HG02623 (cell line): Measurements from ENCODE around the gene PDP2.
A peak's percentile ranks its signal among the peaks of the same experiment; 100 is the strongest.
"Not testable (repeated sequence)": the region's sequence is repeated elsewhere in the genome, so short reads cannot be mapped to it uniquely, and the experiment has no call there.

Source experiments
- ATAC-seq: cut with Tn5 transposase; IDR thresholded peaks from one replicate; pipeline ENCODE4 v1.9.1; 2021; ENCODE audit warnings: moderate library complexity; ENCODE audit not compliant: unreplicated experiment

The PDP2 gene

DNA sequence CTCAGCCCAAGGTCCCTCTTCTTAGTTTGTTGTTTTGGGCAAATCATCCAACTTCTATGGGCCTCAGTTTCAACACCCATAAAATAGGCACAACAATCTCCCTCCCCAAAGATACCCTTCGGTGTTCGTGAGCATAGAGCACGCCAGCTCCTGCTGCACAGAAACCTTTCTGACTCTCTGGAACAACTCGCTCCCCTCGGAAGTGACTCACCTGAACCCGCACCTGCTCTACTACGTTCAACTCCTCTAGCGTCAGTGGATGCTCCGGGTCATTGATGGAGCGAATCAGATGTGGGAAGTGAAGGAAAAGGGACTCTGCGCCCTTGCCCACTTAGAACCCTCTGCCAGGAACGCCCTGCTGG lies 53.4 kb downstream of the PDP2 start:
- ATAC-seq, result no peak

DNA sequence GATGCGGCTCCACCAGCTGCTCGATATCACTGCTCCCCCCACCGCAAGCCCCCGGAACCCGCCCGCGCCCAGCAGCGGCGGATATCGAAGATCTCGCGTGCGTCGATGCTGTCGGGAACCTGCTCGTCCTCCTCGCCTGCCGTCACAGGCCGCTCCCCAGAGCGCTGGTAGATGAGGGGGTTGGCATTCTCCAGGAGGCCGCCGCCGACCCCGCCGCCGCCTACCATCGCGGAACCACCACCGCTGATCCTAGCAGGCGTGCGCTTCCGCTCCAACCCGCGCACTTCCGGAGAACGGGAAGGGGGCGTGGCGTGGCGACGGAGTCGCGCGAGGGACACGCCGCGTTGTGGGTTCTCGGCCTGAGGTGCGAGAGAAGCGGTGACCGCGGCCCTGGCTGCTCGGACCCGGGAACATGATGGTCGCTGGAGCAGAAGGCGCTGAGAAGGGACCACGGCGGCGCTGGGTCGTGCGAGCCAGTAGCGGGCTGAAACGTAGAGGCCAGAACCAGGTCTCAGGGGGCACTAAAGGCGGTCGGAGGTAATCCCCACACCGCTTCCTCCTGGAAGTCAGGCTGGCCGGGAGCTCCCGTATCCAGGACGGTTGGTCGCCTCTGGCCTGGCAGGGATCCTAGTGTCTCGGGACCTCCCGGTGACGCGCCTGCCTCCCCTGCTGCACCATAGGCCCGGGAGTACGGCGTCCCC lies 54.0 kb downstream of the PDP2 start, which contains the start of gene CIAO2B:
Gene CIAO2B, minus strand, starts transcription at position 265 of the 701 bp plus-strand sequence. Its CDS starts 38 bp downstream, at position 227.
- ATAC-seq, result peak; percentile 72

DNA sequence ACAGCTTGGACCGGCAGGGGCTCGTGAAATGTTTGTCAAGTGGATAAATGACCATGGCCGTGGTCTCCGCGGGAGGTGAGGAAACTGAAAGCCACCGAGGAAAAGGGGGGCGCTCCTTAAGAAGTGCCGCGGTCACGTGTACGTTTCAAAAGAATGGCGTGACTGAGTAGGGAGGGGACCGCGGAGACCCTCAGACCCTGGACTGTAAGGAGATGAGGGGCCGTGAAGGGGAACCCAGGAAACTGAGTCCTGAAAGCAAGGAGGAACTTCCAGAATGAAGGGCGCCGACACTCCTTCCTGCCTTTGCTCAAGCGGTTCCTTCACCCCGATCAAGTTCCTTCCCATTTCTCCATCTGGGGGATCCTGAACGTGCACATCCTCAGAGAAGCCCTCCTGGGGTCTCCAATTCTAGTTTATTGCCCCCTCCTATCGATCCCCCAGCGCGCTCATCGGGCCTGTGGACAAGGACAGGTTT lies 54.6 kb downstream of the PDP2 start:
- ATAC-seq, result not testable (repeated sequence)

DNA sequence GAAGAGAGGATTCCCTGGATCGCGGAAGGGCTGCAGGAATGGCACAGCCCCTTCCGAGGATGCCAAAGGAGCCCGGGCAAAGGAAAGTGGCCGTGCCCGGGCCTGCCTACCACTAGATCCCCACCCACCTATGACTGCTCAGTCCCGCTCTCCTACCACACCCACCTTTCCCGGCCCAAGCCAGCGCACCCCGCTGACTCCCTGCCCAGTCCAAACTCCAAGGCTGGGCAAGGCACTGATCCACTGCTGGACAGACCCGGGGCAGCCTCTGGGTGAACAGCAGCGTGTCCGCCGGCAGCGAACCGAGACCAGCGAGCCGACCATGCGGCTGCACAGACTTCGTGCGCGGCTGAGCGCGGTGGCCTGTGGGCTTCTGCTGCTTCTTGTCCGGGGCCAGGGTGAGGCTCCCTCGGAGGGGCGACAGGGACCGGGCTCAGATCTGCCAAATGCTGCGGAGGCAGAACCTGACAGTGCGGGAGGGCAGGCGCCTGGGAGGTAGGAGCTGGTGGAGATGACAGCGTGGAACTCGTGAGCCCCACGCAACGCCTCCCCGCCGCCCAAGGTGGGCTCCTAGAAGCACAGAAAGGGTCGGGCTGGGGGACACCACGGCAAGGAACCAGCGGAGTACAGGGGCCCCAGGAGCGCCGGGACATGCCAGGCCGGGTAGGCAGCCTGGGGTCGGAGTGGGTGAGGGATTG lies 55.1 kb downstream of the PDP2 start, which contains the start of gene CES2:
Gene CES2, plus strand, starts transcription at position 203 of the 698 bp plus-strand sequence. Its CDS starts 120 bp downstream, at position 323.
- no peak for ATAC-seq

DNA sequence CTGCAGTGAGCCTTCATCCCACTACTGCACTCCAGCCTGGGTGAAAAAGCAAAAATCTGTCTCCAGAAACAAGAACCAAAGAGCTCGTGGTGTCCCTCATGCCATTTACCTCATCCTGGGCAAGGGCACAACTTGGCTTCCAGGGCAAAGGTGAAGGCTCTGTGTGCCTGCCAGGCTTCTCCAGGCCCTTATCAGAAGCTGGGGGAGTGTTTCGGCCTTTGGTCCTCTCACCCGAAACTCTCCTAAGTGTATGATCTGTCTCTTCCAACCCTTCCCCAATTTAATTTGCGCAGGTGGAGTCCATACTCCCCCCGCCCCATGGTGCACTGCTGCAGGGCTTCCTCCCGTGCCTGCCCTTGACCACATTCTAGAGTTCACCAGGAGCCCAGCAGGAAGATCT lies 56.1 kb downstream of the PDP2 start:
- no peak for ATAC-seq

DNA sequence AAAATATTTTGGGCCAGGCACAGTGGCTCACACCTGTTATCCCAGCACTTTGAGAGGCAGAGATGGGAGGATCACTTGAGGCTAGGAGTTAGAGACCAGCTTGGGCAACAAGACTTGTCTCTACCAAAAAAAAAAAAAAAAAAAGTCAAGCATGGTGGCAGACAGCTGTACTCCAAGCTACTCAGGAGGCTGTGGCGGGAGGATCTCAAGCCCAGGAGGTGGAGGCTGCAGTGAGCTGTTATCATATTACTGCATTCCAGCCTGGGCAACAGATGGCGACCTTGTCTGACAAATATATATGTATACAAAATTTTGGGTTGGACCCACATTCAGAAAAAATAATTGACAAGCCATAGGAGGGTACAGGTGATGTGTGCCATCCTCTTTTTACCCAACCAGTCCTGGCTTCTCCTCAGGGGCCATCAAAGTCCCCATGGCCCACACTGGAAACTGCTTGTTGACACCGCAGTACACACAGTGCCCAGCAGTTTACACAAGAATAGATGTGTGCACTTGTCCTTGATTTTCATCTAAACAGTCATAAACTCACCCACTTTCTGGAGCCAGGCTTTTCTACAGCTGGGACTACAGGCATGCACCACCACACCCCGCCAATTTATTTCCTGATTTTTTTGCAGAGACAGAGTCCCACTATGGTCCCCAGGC lies 56.7 kb downstream of the PDP2 start:
- no peak for ATAC-seq

DNA sequence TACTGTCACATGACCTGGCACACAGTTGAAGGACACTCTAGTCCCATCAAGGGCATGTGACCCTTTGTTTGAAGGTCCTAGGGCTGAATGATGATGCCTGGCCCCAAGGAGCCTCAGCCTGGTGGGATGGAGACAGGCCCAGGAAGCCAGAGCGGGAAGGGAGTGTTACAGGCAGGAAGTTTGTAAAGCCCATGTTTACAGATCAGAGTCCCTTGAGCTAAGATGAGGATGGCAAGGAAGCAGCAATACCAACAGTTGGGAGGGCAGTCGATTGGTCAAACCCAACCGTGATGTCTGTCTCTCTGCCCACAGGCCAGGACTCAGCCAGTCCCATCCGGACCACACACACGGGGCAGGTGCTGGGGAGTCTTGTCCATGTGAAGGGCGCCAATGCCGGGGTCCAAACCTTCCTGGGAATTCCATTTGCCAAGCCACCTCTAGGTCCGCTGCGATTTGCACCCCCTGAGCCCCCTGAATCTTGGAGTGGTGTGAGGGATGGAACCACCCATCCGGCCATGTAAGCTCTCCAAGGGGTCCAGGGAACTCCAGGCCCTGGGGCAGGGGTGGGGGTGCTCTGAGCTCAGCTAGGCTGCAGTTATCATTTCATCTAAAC lies 57.5 kb downstream of the PDP2 start:
- ATAC-seq, result no peak

DNA sequence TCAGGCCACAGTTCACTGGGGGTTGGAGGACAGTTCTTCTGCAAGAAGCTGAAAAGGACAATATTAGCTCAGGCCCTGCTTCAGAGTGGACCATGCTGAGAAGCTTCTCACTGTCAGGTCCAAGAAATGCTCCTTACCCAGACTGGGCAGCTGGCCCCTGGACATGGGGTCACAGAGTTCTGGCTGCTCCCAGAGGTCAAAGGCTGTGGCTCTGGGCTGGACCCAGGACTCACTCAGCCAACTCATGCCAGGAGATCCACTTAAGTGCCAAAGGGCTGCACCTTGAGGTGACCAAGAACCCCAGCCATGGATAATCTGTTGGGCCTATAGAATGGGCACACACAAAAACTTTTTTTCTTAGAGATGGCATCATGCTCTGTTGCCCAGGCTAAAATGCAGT lies 59.1 kb downstream of the PDP2 start:
- no peak for ATAC-seq

DNA sequence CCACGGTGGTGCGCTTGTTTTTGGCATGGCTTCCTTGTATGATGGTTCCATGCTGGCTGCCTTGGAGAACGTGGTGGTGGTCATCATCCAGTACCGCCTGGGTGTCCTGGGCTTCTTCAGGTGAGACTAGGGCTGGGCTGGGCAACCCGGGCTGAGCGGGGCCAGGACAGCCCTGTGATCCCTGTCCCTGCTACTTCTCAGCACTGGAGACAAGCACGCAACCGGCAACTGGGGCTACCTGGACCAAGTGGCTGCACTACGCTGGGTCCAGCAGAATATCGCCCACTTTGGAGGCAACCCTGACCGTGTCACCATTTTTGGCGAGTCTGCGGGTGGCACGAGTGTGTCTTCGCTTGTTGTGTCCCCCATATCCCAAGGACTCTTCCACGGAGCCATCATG lies 59.9 kb downstream of the PDP2 start:
- ATAC-seq, result no peak
